Ascending aorta (tissue), 2 donors: ENCODE measurements around the gene MTAP. TPM values are rescaled to one million over a fixed set of nuclear protein-coding genes. Genes with fewer than 3 reads are reported as not detected.

ENCODE experiments used
- DNase-seq, 2 donors: peaks; one replicate each; pipeline ENCODE4 v3.0.0-alpha.2; 2019; ENCODE audit warnings: low spot score in 2 of 2
- H3K27ac ChIP-seq, 2 donors: fragments of 200-600 bp; sonication (generic); one replicate each; pipeline ENCODE4 v1.5.1; 2016 to 2017; ENCODE audit warnings: mild to moderate bottlenecking in 1 of 2
- H3K27me3 ChIP-seq: fragments of 200-600 bp; sonication (generic); one replicate; pipeline ENCODE4 v1.5.1; 2017
- H3K36me3 ChIP-seq, 2 donors: fragments of 200-600 bp; sonication (generic); one replicate each; pipeline ENCODE4 v1.5.1; 2016
- H3K4me1 ChIP-seq, 2 donors: fragments of 200-600 bp; sonication (generic); one replicate each; pipeline ENCODE4 v1.5.1; 2016 to 2017; ENCODE audit warnings: mild to moderate bottlenecking in 1 of 2
- H3K4me3 ChIP-seq, 2 donors: fragments of 200-600 bp; sonication (generic); one replicate each; pipeline ENCODE4 v1.5.1; 2016 to 2017; ENCODE audit warnings: mild to moderate bottlenecking in 1 of 2
- H3K9me3 ChIP-seq, 2 donors: fragments of 200-600 bp; sonication (generic); one replicate each; pipeline ENCODE4 v1.5.1; 2016
- CTCF ChIP-seq, 3 experiments: fragments of 200-600 bp in 2 of 3; fragments of 450-650 bp in 1 of 3; sonication (generic) in 2 of 3; IDR thresholded peaks; one replicate each; pipeline ENCODE4 v1.5.1; 2016 to 2019; ENCODE audit warnings: antibody characterized with exemption in 3 of 3, mild to moderate bottlenecking in 1 of 3, moderate library complexity in 1 of 3
- intact Hi-C: fragments of 100-400 bp; cut with DNase I; formaldehyde crosslinking; loops from one replicate; pipeline ENCODE4 v1.15.1; 2023
- total RNA-seq: library from RNA; depleted of rRNA; stranded (reverse); fragments of >200 nt; gene quantifications from one replicate; pipeline ENCODE4 v1.1.0, GENCODE V29; 2016

The MTAP gene
- total RNA-seq, 1 donor from 2014 or later = 34.7 TPM

GRCh38 chr9:21825637-21826036 lies 23.2 kb downstream of the MTAP start:
- H3K36me3 ChIP-seq = peaks cover 26 to 67% of the 10 kb centered on the region in 2 donors
- no peaks in the 10 kb centered on the region for H3K27me3 ChIP-seq
- no peak for DNase-seq
- intact Hi-C loops = no loop called here
- H3K9me3 ChIP-seq = no peaks in the 10 kb centered on the region
- no peak overlapping the region for H3K4me3 ChIP-seq
- H3K27ac ChIP-seq = no peak overlapping the region
- H3K4me1 ChIP-seq = no peaks in the 10 kb centered on the region
- TF ChIP-seq CTCF (IDR thresholded peaks at IDR 0.05) = no peak

DNA sequence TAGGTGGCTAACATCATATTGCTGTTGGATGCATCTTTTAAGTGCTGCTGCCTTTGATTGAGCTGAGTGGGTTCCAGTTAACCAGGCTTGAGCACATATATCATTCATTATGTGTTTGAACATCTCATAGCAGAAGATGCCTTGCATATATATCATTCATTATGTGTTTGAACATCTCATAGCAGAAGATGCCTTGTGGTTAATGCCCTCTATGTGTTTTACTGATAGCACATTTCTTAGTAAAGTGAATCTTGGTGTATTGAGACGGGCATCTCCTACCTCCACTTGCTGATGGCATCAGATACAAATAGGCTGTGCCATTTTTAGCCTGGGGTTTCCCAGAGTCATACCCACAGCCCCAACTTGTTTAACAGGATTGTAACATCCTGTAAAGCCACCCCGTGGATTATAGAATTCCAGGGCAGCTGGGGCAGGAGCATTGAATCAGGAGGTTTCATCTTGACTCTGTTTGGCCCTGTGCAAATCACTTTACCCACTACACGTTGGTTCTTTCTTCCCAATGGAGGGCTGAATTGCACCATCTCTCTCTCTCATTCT lies 26.5 kb downstream of the MTAP start:
- TF ChIP-seq CTCF (IDR thresholded peaks at IDR 0.05) = no peak
- no peak overlapping the region for H3K4me3 ChIP-seq
- DNase-seq = no peak
- intact Hi-C loops = no loop called here
- no peaks in the 10 kb centered on the region for H3K4me1 ChIP-seq
- H3K9me3 ChIP-seq = no peaks in the 10 kb centered on the region
- H3K27ac ChIP-seq = no peak overlapping the region
- no peaks in the 10 kb centered on the region for H3K27me3 ChIP-seq
- H3K36me3 ChIP-seq = peaks cover 42 to 84% of the 10 kb centered on the region in 2 donors

- Histone ChIP-seq H3K27ac (no peak overlapping the region), H3K4me1 (no peaks in the 10 kb centered on the region), H3K27me3 (no peaks in the 10 kb centered on the region), H3K4me3 (no peak overlapping the region), H3K9me3 (no peaks in the 10 kb centered on the region), H3K36me3 (peaks cover 37 to 85% of the 10 kb centered on the region in 2 donors)
- no peak for DNase-seq
- TF ChIP-seq CTCF (IDR thresholded peaks at IDR 0.05) = no peak
- intact Hi-C loops = no loop called here
These were observed 28.2 kb downstream of the MTAP start for GRCh38 chr9:21830589-21830988.

DNA sequence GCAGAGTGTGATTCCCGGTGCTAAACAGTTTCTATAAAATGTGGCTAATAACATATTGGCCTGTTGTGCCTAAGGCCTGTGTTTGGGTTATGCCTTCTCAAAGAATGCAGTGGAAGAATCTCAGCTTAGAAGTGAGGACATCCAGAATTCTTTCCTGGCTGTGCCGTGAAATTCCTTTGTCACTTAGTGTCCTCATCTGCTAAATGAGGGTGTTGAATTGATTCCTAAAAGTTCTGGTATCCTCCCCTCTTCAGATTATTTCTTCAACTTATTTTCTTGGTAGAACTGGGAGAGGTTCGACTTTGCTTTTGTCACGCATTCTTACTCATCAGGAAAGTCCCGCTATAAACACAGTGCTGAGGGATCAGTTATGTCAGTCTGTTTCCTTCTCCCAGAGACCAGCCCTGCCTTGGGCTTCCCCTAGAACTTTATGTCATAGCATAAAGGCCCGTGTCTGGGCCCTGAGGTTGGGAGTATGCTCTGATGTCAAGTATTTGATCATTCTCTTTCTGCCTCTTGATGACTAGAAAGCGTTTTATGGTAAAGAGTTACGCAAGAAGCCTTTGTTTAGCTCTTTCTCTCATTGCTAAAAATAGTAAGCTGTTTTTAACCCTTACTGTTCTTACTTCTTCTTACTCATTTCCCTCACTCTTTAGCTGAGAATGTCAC lies 29.5 kb downstream of the MTAP start:
- DNase-seq = no peak
- Histone ChIP-seq H3K27ac (no peak overlapping the region), H3K4me3 (no peak overlapping the region), H3K36me3 (peaks cover 37 to 84% of the 10 kb centered on the region in 2 donors), H3K27me3 (no peaks in the 10 kb centered on the region), H3K4me1 (no peaks in the 10 kb centered on the region), H3K9me3 (no peaks in the 10 kb centered on the region)
- intact Hi-C loops = no loop called here
- no peak for TF ChIP-seq CTCF (IDR thresholded peaks at IDR 0.05)

- Histone ChIP-seq H3K36me3 (peaks cover 40 to 85% of the 10 kb centered on the region in 2 donors), H3K27me3 (no peaks in the 10 kb centered on the region), H3K27ac (no peak overlapping the region), H3K4me1 (no peaks in the 10 kb centered on the region), H3K9me3 (no peaks in the 10 kb centered on the region), H3K4me3 (no peak overlapping the region)
- intact Hi-C loops = no loop called here
- DNase-seq = no peak
- TF ChIP-seq CTCF (IDR thresholded peaks at IDR 0.05) = no peak
These were observed 30.8 kb downstream of the MTAP start for GRCh38 chr9:21833090-21833801.
